ENCODE measurements around the gene CACNA2D2. TPM values are rescaled to one million over a fixed set of nuclear protein-coding genes. Genes with fewer than 3 reads are reported as not detected.
A peak's percentile ranks its signal among the peaks of the same experiment; 100 is the strongest.

CACNA2D2 gene
- total RNA-seq, 1 donor, result 1.5 TPM

DNA sequence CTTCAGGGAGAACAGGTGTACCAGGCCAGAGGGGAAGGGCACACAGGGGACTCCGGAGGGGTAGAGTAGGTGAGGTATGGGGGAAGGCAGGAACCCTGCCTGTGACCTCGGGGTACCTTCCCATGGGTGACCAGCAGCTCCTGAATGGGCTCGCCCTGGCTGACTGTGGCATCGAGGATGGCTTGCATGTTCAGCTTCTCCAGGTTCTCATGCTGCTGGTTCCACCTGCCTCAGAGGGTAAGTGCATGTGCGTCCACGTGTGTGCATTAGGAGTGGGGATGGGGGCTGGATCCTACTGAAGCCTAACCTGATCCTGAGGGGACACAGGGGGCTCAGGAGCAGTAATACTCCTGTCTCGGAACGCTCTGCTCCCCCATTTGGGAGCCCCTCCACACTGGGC is 158.4 kb downstream of the CACNA2D2 start:
- Histone ChIP-seq H3K4me1 (ENCODE audit: insufficient read depth, low read length) (peaks cover 88% of the 10 kb centered on the region), H3K27me3 (ENCODE audit: insufficient read depth, low read length) (no peaks in the 10 kb centered on the region), H3K9me3 (ENCODE audit: low read depth, low read length) (no peaks in the 10 kb centered on the region), H3K4me3 (ENCODE audit: low read length) (no peak overlapping the region)

GRCh38 chr3:50342813-50343633 is 160.4 kb downstream of the CACNA2D2 start:
- no peak overlapping the region for H3K4me3 ChIP-seq (ENCODE audit: low read length)
- H3K27me3 ChIP-seq (ENCODE audit: insufficient read depth, low read length), result no peaks in the 10 kb centered on the region
- H3K4me1 ChIP-seq (ENCODE audit: insufficient read depth, low read length), result peaks cover 89% of the 10 kb centered on the region
- no peaks in the 10 kb centered on the region for H3K9me3 ChIP-seq (ENCODE audit: low read depth, low read length)

GRCh38 chr3:50341996-50342650 is 161.3 kb downstream of the CACNA2D2 start:
- Histone ChIP-seq H3K4me1 (ENCODE audit: insufficient read depth, low read length) (peaks cover 82% of the 10 kb centered on the region), H3K27me3 (ENCODE audit: insufficient read depth, low read length) (no peaks in the 10 kb centered on the region), H3K9me3 (ENCODE audit: low read depth, low read length) (no peaks in the 10 kb centered on the region), H3K4me3 (ENCODE audit: low read length) (no peak overlapping the region)

DNA sequence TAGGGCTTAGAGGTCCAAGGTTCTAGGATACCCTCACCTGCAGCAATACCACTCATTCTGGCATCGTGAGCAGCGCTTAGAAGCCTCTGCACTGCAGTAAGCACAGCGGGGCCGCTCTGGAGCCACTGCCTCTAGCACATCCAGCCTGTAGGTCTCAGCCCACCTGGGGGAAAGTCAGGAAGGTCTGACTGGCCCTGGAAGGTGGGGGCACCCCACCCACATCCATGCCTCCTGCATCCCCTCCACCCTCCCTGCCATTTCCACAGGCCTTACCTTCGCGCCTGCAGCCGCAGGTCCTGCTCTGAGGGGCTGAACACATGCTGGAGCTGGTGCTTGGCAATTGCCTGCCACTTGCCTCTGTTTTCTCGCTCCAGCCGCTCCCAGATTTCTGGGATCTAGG is 161.9 kb downstream of the CACNA2D2 start:
- Histone ChIP-seq H3K4me3 (ENCODE audit: low read length) (peak overlapping the region; percentile 68), H3K9me3 (ENCODE audit: low read depth, low read length) (no peaks in the 10 kb centered on the region), H3K4me1 (ENCODE audit: insufficient read depth, low read length) (peaks cover 80% of the 10 kb centered on the region), H3K27me3 (ENCODE audit: insufficient read depth, low read length) (no peaks in the 10 kb centered on the region)

- Histone ChIP-seq H3K27me3 (ENCODE audit: insufficient read depth, low read length) (no peaks in the 10 kb centered on the region), H3K4me1 (ENCODE audit: insufficient read depth, low read length) (peaks cover 80% of the 10 kb centered on the region), H3K9me3 (ENCODE audit: low read depth, low read length) (no peaks in the 10 kb centered on the region), H3K4me3 (ENCODE audit: low read length) (peak within 1 kb of the TSS; percentile 68)
Measured at GRCh38 chr3:50340448-50341329, 162.7 kb downstream of the CACNA2D2 start, which contains the start of gene RASSF1. TSS of gene RASSF1 (minus strand) at chr3:50340836. CDS start at chr3:50340805, 31 bp downstream.

DNA sequence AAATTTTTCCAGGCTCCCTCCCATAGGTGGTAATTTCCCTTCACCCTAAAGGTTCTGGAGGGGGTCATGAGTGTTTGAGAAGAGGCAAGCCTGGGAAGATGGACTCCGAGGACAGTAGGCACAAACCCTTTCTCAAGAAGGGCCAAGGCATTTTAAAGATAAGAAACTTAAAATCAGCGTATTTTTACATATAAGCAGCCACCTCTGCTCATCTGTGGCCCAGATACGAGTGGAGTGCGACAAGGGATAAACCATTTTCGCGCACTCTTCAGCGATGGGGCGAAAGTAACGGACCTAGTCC is 163.3 kb downstream of the CACNA2D2 start:
- Histone ChIP-seq H3K4me3 (ENCODE audit: low read length) (peak overlapping the region; percentile 68), H3K4me1 (ENCODE audit: insufficient read depth, low read length) (peaks cover 80% of the 10 kb centered on the region), H3K9me3 (ENCODE audit: low read depth, low read length) (no peaks in the 10 kb centered on the region)

DNA sequence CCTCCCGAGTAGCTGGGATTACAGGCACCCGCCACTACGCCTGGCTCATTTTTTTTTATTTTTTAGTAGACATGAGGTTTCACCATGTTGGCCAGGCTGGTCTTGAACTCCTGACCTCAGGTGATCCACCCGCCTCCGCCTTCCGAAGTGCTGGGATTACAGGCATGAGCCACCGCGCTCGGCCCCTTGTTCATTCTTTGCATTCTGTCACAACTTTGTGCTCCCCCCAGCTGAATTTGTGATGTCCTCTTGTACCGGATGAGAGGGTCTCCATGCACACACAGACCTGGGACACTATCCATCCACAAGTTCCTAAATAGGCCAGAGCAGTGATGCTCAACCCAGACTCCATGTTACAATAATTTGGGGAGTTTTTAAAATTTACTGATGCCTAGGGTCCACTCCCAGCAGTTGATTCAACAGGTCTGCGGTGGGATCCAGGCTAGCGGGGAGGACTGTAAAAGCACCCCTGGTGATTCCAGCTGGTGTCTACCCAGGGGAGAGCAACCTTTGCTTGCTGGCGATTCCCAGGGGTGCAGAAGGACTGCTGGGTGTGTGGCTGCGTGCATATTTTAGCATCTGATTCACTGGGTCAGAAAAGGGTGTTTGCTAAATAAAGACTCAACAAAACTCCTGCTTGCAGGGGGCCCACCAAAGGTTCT is 163.8 kb downstream of the CACNA2D2 start:
- Histone ChIP-seq H3K4me3 (ENCODE audit: low read length) (peak overlapping the region; percentile 68), H3K4me1 (ENCODE audit: insufficient read depth, low read length) (peaks cover 82% of the 10 kb centered on the region), H3K27me3 (ENCODE audit: insufficient read depth, low read length) (no peaks in the 10 kb centered on the region)

More for the DNA sequence above, 163.3 kb downstream of the CACNA2D2 start:
- no peaks in the 10 kb centered on the region for H3K27me3 ChIP-seq (ENCODE audit: insufficient read depth, low read length)

DNA sequence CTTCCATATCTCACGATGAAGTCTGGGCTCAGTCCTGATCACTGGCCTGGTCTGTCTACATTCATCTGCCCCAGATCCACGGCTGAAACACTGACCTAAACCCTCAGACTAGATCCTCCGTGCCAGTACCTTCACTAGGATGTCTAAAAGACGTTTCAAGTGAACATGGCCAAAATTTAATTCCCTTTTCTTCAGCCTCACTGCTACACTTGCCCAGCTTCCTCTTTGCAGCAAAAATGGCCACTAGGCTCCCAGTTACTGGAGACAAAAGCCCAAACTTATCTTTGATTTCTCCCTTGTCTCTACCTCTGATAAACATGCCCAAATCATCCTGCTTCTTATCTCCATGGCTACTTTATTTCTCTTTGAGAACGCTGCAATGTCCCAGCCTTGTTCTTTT is 164.5 kb downstream of the CACNA2D2 start:
- peak overlapping the region; percentile 68 for H3K4me3 ChIP-seq (ENCODE audit: low read length)
- H3K4me1 ChIP-seq (ENCODE audit: insufficient read depth, low read length), result peaks cover 88% of the 10 kb centered on the region
- no peaks in the 10 kb centered on the region for H3K9me3 ChIP-seq (ENCODE audit: low read depth, low read length)
- no peaks in the 10 kb centered on the region for H3K27me3 ChIP-seq (ENCODE audit: insufficient read depth, low read length)

More for the DNA sequence above, 163.8 kb downstream of the CACNA2D2 start:
- no peaks in the 10 kb centered on the region for H3K9me3 ChIP-seq (ENCODE audit: low read depth, low read length)

- H3K4me3 ChIP-seq (ENCODE audit: low read length), result peak overlapping the region; percentile 68
Measured at GRCh38 chr3:50337175-50337861, 166.1 kb downstream of the CACNA2D2 start.

GRCh38 chr3:50336452-50337174 is 166.8 kb downstream of the CACNA2D2 start:
- H3K27me3 ChIP-seq (ENCODE audit: insufficient read depth, low read length), result no peaks in the 10 kb centered on the region
- no peaks in the 10 kb centered on the region for H3K9me3 ChIP-seq (ENCODE audit: low read depth, low read length)
- peak overlapping the region; percentile 68 for H3K4me3 ChIP-seq (ENCODE audit: low read length)
- H3K4me1 ChIP-seq (ENCODE audit: insufficient read depth, low read length), result peaks cover 79% of the 10 kb centered on the region

More at GRCh38 chr3:50337175-50337861, 166.1 kb downstream of the CACNA2D2 start:
- Histone ChIP-seq H3K9me3 (ENCODE audit: low read depth, low read length) (no peaks in the 10 kb centered on the region), H3K4me1 (ENCODE audit: insufficient read depth, low read length) (peaks cover 86% of the 10 kb centered on the region), H3K27me3 (ENCODE audit: insufficient read depth, low read length) (no peaks in the 10 kb centered on the region)

DNA sequence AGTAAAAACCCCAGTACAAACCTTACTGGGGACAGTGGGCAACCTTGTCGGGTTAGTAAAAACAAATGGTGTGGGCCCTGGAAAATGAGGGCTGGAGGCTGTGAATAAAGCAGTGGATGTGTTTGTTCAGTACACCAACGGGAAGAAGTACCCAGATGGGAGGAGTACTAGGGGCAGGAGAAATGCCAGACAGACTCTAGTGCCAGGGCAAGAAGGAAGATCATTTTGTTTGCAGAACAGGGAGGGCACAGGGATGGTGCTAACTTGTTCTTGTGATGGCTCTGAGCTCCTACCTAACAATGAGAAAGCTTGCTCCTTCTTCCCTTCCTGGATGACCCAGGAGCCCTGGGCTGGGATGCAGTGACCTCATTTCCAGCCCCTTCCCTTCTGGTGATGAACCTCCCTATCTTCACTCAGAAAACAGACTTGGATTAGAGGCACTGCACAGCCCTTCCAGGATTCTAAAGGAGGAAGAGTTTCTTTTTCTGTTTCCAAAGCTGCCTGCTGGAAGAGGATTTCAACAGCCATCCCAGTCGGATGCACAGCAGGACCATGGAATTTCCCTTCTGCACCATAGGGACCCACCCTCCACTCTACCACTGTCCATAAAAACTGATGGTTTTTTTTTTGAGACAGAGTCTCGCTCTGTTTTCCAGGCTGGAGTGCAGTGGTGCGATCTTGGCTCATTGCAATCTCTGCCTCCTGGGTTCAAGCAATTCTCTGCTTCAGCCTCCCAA is 168.9 kb downstream of the CACNA2D2 start:
- Histone ChIP-seq H3K27me3 (ENCODE audit: insufficient read depth, low read length) (no peaks in the 10 kb centered on the region), H3K4me3 (ENCODE audit: low read length) (no peak overlapping the region), H3K4me1 (ENCODE audit: insufficient read depth, low read length) (peaks cover 58% of the 10 kb centered on the region), H3K9me3 (ENCODE audit: low read depth, low read length) (no peaks in the 10 kb centered on the region)

GRCh38 chr3:50333744-50334328 is 169.6 kb downstream of the CACNA2D2 start:
- Histone ChIP-seq H3K9me3 (ENCODE audit: low read depth, low read length) (no peaks in the 10 kb centered on the region), H3K4me3 (ENCODE audit: low read length) (no peak overlapping the region), H3K4me1 (ENCODE audit: insufficient read depth, low read length) (peaks cover 52% of the 10 kb centered on the region), H3K27me3 (ENCODE audit: insufficient read depth, low read length) (no peaks in the 10 kb centered on the region)
